Suprapubic skin (tissue), 3 donors: ENCODE results near the gene CACUL1.

Experiments used
- POLR2AphosphoS5 ChIP-seq, 3 donors: sonication (generic); formaldehyde crosslinking; IDR thresholded peaks; one replicate each; pipeline ENCODE4 v1.6.1; 2017; ENCODE audit warnings: antibody characterized with exemption in 3 of 3
- TF ChIP-seq, protein P1 (sequence below), 2 donors: fragments of 200-600 bp in 1 of 2; fragments of 450-650 bp in 1 of 2; sonication (generic) in 1 of 2; IDR thresholded peaks; one replicate each; pipeline ENCODE4 v1.5.1; 2016 to 2019; ENCODE audit warnings: antibody characterized with exemption in 2 of 2, mild to moderate bottlenecking in 1 of 2, moderate library complexity in 1 of 2

- TF ChIP-seq, protein P1, sequence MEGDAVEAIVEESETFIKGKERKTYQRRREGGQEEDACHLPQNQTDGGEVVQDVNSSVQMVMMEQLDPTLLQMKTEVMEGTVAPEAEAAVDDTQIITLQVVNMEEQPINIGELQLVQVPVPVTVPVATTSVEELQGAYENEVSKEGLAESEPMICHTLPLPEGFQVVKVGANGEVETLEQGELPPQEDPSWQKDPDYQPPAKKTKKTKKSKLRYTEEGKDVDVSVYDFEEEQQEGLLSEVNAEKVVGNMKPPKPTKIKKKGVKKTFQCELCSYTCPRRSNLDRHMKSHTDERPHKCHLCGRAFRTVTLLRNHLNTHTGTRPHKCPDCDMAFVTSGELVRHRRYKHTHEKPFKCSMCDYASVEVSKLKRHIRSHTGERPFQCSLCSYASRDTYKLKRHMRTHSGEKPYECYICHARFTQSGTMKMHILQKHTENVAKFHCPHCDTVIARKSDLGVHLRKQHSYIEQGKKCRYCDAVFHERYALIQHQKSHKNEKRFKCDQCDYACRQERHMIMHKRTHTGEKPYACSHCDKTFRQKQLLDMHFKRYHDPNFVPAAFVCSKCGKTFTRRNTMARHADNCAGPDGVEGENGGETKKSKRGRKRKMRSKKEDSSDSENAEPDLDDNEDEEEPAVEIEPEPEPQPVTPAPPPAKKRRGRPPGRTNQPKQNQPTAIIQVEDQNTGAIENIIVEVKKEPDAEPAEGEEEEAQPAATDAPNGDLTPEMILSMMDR (IDR thresholded peaks at IDR 0.05): no peak
- no peak for TF ChIP-seq POLR2AphosphoS5 (IDR thresholded peaks at IDR 0.05)
Observed at GRCh38 chr10:118778727-118779126, 24.0 kb upstream of the CACUL1 start.
